Endothelial cell of umbilical vein (primary cell): ENCODE measurements around the gene ICE1. TPM values are rescaled to one million over a fixed set of nuclear protein-coding genes. Genes with fewer than 3 reads are reported as not detected.
A peak's percentile ranks its signal among the peaks of the same experiment; 100 is the strongest.

Experiments used
- Bru-seq: library from RNA; stranded (reverse); fragments of 400-500 nt; gene quantifications from one replicate; lab custom pipeline; 2021; lab: Mats Ljungman, UMichigan
- BruChase-seq, 2 experiments: library from RNA; stranded (reverse); fragments of 400-500 nt; gene quantifications; one replicate each; lab custom pipeline; 2021; lab: Mats Ljungman, UMichigan
- BruUV-seq: library from RNA; stranded (reverse); fragments of 400-500 nt; replicated peaks from 2 replicates; lab custom pipeline; 2021; lab: Mats Ljungman, UMichigan
- CTCF ChIA-PET: fragments of 300-600, 350-600 bp; sonication (Branson Sonifier 250); formaldehyde crosslinking; loops from one replicate; lab custom pipeline; 2021; ENCODE audit warnings: antibody characterized with exemption, inconsistent platforms; lab: Charles Lee
- POLR2A ChIA-PET: fragments of 300-600, 350-600 bp; sonication (Branson Sonifier 250); formaldehyde crosslinking; loops from one replicate; lab custom pipeline; 2021; ENCODE audit warnings: antibody characterized with exemption, inconsistent platforms; lab: Charles Lee
- DNase-seq: peaks from one replicate; pipeline ENCODE4 v3.0.0-alpha.2; 2011; ENCODE audit warnings: low read depth, low spot score
- FAIRE-seq: peaks from 2 replicates; lab custom pipeline; 2011; peaks lifted over from hg19 to GRCh38; lab: Jason Lieb, UNC
- H2AFZ ChIP-seq: 2 replicates; pipeline ENCODE4 v1.6.0; 2012; ENCODE audit warnings: low read depth, low read length, control low read depth, inconsistent platforms
- H3K27ac ChIP-seq: 2 replicates; pipeline ENCODE4 v1.5.1; 2011; ENCODE audit warnings: low read depth, mild to moderate bottlenecking, control low read depth, low read length, moderate library complexity; ENCODE audit not compliant: insufficient read depth
- H3K27me3 ChIP-seq, 2 experiments: 2 replicates each; pipeline versions ENCODE4 v1.6.0 to v1.6.1; 2011; ENCODE audit warnings: low read length in 2 of 2, mixed read lengths in 1 of 2; ENCODE audit not compliant: control insufficient read depth in 2 of 2, insufficient read depth in 2 of 2
- H3K36me3 ChIP-seq, 2 experiments: 2 replicates in 1 of 2; 3 replicates in 1 of 2; pipeline ENCODE4 v1.5.1; 2011; ENCODE audit warnings: low read length in 2 of 2, mild to moderate bottlenecking in 1 of 2, moderate library complexity in 1 of 2; ENCODE audit not compliant: control insufficient read depth in 2 of 2, insufficient read depth in 2 of 2; ENCODE audit errors: extremely low read depth in 1 of 2
- H3K4me1 ChIP-seq: 3 replicates; pipeline ENCODE4 v1.5.1; 2011; ENCODE audit warnings: mild to moderate bottlenecking, low read length; ENCODE audit not compliant: control insufficient read depth, insufficient read depth; ENCODE audit errors: extremely low read depth
- H3K4me2 ChIP-seq: 2 replicates; pipeline ENCODE4 v1.6.1; 2011; ENCODE audit warnings: low read length, control low read depth, mixed read lengths; ENCODE audit not compliant: insufficient read depth
- H3K4me3 ChIP-seq, 3 experiments: fragments of 200-600 bp in 1 of 3; sonication (generic), shearing (Covaris generic) in 1 of 3; replicated peaks in 1 of 3; 2 replicates each; pipeline ENCODE4 v1.5.1; 2011 to 2016; ENCODE audit warnings: control low read depth in 3 of 3, low read length in 3 of 3, mild to moderate bottlenecking in 2 of 3, inconsistent platforms in 1 of 3, low read depth in 1 of 3, moderate library complexity in 1 of 3; ENCODE audit not compliant: insufficient read depth in 1 of 3
- H3K79me2 ChIP-seq: 2 replicates; pipeline ENCODE4 v1.6.0; 2012; ENCODE audit warnings: low read length, inconsistent platforms; ENCODE audit not compliant: control insufficient read depth, insufficient read depth
- H3K9ac ChIP-seq: replicated peaks from 2 replicates; pipeline ENCODE3; 2011; ENCODE audit warnings: low read length, control low read depth; ENCODE audit not compliant: insufficient read depth; ENCODE audit errors: extremely low read depth
- H3K9me1 ChIP-seq: replicated peaks from 3 replicates; pipeline ENCODE4 v1.6.0; 2011; ENCODE audit warnings: mild to moderate bottlenecking, low read length; ENCODE audit not compliant: control insufficient read depth, insufficient read depth; ENCODE audit errors: extremely low read depth
- H3K9me3 ChIP-seq: replicated peaks from 2 replicates; pipeline ENCODE4 v1.5.1; 2012; ENCODE audit warnings: low read length, inconsistent platforms; ENCODE audit not compliant: control insufficient read depth, insufficient read depth
- H4K20me1 ChIP-seq: replicated peaks from 2 replicates; pipeline ENCODE3; 2011; ENCODE audit warnings: mild to moderate bottlenecking, low read length; ENCODE audit not compliant: control insufficient read depth, insufficient read depth; ENCODE audit errors: extremely low read depth
- EZH2 ChIP-seq: IDR thresholded peaks from 2 replicates; pipeline ENCODE4 v1.6.1; 2012; ENCODE audit warnings: borderline replicate concordance, low read depth, mild to moderate bottlenecking, moderate library complexity, low read length, inconsistent platforms; ENCODE audit not compliant: severe bottlenecking
- FOS ChIP-seq: IDR thresholded peaks from 2 replicates; pipeline ENCODE4 v1.6.1; 2011; ENCODE audit warnings: mild to moderate bottlenecking, low read length, moderate library complexity, borderline replicate concordance; ENCODE audit not compliant: insufficient read depth
- GATA2 ChIP-seq: IDR thresholded peaks from 2 replicates; pipeline ENCODE4 v1.7.0; 2011; ENCODE audit warnings: low read depth, mild to moderate bottlenecking, moderate library complexity, mixed read lengths, low read length; ENCODE audit not compliant: insufficient read length, insufficient read depth
- JUN ChIP-seq: IDR thresholded peaks from 2 replicates; pipeline ENCODE4 v1.6.1; 2011; ENCODE audit warnings: borderline replicate concordance, low read depth; ENCODE audit not compliant: insufficient read length, insufficient read depth
- MYC ChIP-seq: IDR thresholded peaks from one replicate; pipeline ENCODE4 v1.6.1; 2011; ENCODE audit warnings: mild to moderate bottlenecking, low read depth, low read length
- POLR2A ChIP-seq: IDR thresholded peaks from 2 replicates; pipeline ENCODE4 v1.6.1; 2012; ENCODE audit warnings: low read depth, mild to moderate bottlenecking, control low read depth, low read length
- POLR2AphosphoS5 ChIP-seq: IDR thresholded peaks from 2 replicates; pipeline ENCODE4 v1.6.1; 2012; ENCODE audit warnings: low read depth, mild to moderate bottlenecking, control low read depth, low read length, moderate library complexity; ENCODE audit not compliant: insufficient read depth
- dilution Hi-C: fragments of 300-500 bp; cut with MboI; formaldehyde crosslinking; loops from one replicate; pipeline ENCODE4 v1.15.0; 2019; ENCODE audit warnings: low sequenced_read_pairs; ENCODE audit not compliant: extremely low pct_ligation_motif_present
- intact Hi-C: fragments of 100-400 bp; cut with micrococcal nuclease; formaldehyde crosslinking; loops from one replicate; pipeline ENCODE4 v1.10.0; 2022
- long read RNA-seq: library from polyadenylated mRNA; stranded (forward); transcript quantifications from one replicate; pipeline ENCODE4 v2.0.0, GENCODE V29; 2021
- polyA minus RNA-seq, 3 experiments: library from RNA; depleted of rRNA, polyadenylated mRNA; stranded (reverse); fragments of >200 nt; gene quantifications; 1 replicate in 1 of 3; 2 replicates in 2 of 3; pipeline ENCODE4 v1.2.3, GENCODE V29; 2011
- polyA plus RNA-seq, 4 experiments: library from polyadenylated mRNA; depleted of rRNA in 3 of 4; stranded (reverse) in 3 of 4; unstranded in 1 of 4; fragments of >200 nt; gene quantifications; 2 replicates each; pipeline versions ENCODE4 v1.2.1 to v1.2.3, GENCODE V29; 2011 to 2012; ENCODE audit warnings: missing spikeins in 1 of 4
- total RNA-seq: library from RNA; stranded (reverse); gene quantifications from 2 replicates; pipeline ENCODE4 v1.2.3, GENCODE V29; 2021
- TF ChIP-seq, protein P1 (sequence below): IDR thresholded peaks from 2 replicates; pipeline ENCODE4 v1.6.1; 2011; ENCODE audit not compliant: insufficient read depth, insufficient read length
- TF ChIP-seq, protein P2 (sequence below), 2 donors: IDR thresholded peaks; 1 replicate in 1 of 2; 2 replicates in 1 of 2; pipeline ENCODE4 v1.5.1; 2011; ENCODE audit warnings: low read length in 2 of 2, mild to moderate bottlenecking in 2 of 2, moderate library complexity in 2 of 2, control low read depth in 1 of 2, inconsistent platforms in 1 of 2, low read depth in 1 of 2; ENCODE audit not compliant: insufficient read depth in 1 of 2; ENCODE audit errors: extremely low read depth in 1 of 2

ICE1 gene, protein sequence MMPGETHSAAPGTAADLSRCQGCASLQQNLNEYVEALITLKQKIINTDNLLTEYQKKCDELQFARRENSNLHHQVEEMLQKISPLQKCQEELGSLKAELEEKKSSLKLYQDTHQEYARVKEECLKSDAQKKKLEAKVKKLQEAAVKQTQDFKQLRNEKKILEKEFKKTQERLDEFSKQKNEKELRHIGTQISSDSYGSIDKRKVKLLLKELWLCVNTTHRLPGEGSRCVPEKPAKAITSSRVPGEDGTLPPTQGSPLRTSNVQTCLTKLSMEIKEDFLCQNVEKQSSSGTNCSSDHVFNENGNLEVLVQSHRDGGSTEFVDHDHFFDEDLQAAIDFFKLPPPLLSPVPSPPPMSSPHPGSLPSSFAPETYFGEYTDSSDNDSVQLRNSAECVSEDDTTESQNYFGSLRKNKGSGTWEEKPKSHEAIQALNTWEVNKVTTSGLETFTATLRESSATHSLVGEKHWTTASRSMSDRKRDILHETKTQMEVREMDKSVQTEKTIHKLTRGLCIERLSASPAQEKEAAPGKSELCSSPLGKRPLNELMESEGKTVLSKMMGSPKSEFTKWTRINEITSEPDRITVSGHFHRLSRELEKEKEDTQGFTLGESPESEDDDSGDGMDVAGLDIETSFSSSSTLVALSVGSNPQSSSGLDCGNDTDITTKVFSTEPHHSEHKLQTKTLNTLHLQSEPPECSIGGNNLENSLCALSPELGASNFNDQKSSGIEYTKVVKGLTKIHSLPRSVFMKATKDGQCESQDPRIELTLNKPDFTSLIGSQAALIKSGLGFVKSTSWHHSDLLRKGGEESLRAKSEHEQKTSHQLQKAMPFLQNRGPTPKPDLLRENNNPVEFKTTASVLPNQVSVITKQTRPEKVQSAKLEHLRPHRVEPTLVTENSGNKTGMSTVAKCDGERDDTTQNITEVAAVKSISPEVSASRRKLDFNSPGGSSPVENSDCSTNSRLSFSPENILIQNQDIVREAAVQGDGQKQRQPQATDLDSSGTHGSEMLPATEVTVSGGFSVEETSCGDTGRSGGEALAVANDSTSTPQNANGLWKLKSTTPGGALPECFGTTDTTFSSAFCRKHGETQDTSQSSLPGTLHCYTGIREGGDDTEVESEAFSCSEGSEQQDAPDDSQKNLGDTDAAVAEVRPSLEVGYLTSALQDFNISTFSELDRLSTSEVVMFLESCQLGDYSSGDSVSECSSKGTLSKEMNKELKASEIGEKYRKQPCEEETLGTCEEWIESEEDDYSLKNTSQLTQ (N-terminal part only)
- 29.1 and 32.1 TPM in 2 replicates for total RNA-seq
- 7.0 and 8.8 TPM in 2 replicates for polyA plus RNA-seq
- 9.3 and 9.5 TPM in 2 replicates for polyA plus RNA-seq (2011; cell fraction: cytosol; rRNA removed)
- 25.7 and 31.2 TPM in 2 replicates for polyA plus RNA-seq (2011; cell fraction: nucleus; rRNA removed)
- 15.1 and 21.2 TPM in 2 replicates for polyA plus RNA-seq (2012)
- polyA minus RNA-seq = 31.5 and 34.1 TPM in 2 replicates
- polyA minus RNA-seq (2011; cell fraction: cytosol; rRNA and poly(A)+ RNA removed) = 42.2 TPM
- 53.1 and 68.9 TPM in 2 replicates for polyA minus RNA-seq (2011; cell fraction: nucleus; rRNA and poly(A)+ RNA removed)
- Bru-seq, nascent RNA = percentile 90 among the genes with signal in this experiment
- BruChase-seq, experiment 1, labeled RNA remaining after a 6-hour chase = percentile 88 among the genes with signal in this experiment
- BruChase-seq, experiment 2, labeled RNA remaining after a 2-hour chase = percentile 88 among the genes with signal in this experiment
- long read RNA-seq, transcript ICE1-202 (3 exons, 1,074 nt) = major isoform, 5 of 18 reads
- long read RNA-seq, partial matches to known transcripts = 10 of 18 reads
- long read RNA-seq, other reads (novel, unspliced or antisense) = 3 of 18 reads

DNA sequence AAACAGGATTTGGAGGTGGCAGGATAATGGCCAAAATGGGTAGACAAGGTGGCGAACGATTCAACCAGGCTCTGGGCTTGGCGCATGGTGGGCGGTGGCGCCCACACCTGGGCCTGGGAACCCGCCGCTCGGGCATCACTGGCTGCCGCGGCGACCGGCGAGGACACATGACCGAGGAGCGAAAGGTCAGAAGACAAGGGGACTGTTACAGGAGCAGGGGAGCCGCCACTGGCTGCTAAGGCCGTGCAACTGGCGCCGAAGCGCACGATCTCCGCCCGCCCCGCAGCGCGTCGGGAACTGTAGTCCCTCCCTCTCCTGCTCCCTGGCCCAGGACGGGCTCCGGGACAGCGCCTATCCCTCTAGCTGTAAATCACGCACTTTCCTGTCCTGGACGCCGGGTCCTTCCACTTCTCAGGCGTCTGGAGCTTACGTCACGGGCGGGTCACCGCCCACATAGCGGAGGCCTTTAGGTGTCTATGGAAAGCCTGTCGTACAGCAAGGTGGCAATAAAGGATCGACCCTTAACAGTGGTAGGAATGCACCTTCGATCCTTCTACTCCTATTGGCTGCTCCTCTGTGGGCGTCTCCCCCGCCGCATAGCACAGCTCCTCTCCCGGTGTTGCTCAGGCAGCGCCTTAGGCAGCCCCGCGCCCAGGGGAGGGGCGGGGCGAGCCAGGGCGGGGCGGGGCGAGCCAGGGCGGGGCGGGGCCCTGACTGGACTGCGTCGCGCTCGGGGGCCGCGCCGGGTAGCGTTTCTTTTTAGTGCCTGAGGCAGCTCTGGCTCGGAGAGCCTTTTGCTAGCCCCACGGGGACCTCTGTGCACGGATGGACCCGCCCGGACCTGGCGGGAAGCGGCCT lies at the start of gene ICE1:
Gene ICE1, plus strand, starts transcription at position 717 of the 858 bp plus-strand sequence. CDS start 239 bp downstream, outside the sequence.
- Histone ChIP-seq H3K4me3 (peak within 1 kb of the TSS; percentile 75 to 78 (median 78)), H3K27ac (peak within 1 kb of the TSS; percentile 70), H3K9ac (peak within 1 kb of the TSS; percentile 78), H3K4me2 (peak within 1 kb of the TSS; percentile 90), H3K9me3 (no peaks in the 10 kb centered on the region), H3K36me3 (no peaks in the 10 kb centered on the region), H3K27me3 (no peaks in the 10 kb centered on the region), H3K9me1 (no peaks in the 10 kb centered on the region), H3K79me2 (peaks cover 45% of the 10 kb centered on the region), H2AFZ (peak within 1 kb of the TSS; percentile 85), H4K20me1 (peaks cover 2% of the 10 kb centered on the region), H3K4me1 (peaks cover 28% of the 10 kb centered on the region)
- intact Hi-C loops (loop anchor here (1.0 to 2.0 kb wide), 2 partner anchors 14 to 1291 kb away; partner anchors contain the start of gene TENT4A), dilution Hi-C loops (no loop called here)
- peak; percentile 82 for TF ChIP-seq POLR2AphosphoS5
- TF ChIP-seq JUN = peak; percentile 8
- TF ChIP-seq, protein P1, sequence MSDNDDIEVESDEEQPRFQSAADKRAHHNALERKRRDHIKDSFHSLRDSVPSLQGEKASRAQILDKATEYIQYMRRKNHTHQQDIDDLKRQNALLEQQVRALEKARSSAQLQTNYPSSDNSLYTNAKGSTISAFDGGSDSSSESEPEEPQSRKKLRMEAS = peak; percentile 65
- no peak for TF ChIP-seq FOS
- TF ChIP-seq, protein P2, sequence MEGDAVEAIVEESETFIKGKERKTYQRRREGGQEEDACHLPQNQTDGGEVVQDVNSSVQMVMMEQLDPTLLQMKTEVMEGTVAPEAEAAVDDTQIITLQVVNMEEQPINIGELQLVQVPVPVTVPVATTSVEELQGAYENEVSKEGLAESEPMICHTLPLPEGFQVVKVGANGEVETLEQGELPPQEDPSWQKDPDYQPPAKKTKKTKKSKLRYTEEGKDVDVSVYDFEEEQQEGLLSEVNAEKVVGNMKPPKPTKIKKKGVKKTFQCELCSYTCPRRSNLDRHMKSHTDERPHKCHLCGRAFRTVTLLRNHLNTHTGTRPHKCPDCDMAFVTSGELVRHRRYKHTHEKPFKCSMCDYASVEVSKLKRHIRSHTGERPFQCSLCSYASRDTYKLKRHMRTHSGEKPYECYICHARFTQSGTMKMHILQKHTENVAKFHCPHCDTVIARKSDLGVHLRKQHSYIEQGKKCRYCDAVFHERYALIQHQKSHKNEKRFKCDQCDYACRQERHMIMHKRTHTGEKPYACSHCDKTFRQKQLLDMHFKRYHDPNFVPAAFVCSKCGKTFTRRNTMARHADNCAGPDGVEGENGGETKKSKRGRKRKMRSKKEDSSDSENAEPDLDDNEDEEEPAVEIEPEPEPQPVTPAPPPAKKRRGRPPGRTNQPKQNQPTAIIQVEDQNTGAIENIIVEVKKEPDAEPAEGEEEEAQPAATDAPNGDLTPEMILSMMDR (IDR thresholded peaks at IDR 0.05; ENCODE audit: extremely low read depth in 1 of 2, insufficient read depth in 1 of 2, low read depth in 1 of 2, low read length in 2 of 2) = no peak
- TF ChIP-seq POLR2A = peak; percentile 64
- TF ChIP-seq GATA2 = no peak
- no peak for TF ChIP-seq MYC
- TF ChIP-seq EZH2 = no peak
- ChIA-PET POLR2A (no interaction called here), CTCF (interaction anchor here (1.0 kb wide), 1 partner anchor 280 kb away, joined by 4 read pairs; no protein-coding TSS in a partner anchor)
- DNase-seq (peak; percentile 97), FAIRE-seq (peak; percentile 98)
- no TSS peak for BruUV-seq
